GM18526 (cell line): ENCODE measurements around the gene CAPZA2.

Experiments
- POLR2A ChIP-seq: IDR thresholded peaks from 3 replicates; pipeline ENCODE4 v1.6.1; 2011; ENCODE audit not compliant: insufficient read length; ENCODE audit errors: extremely low read depth

Gene CAPZA2

GRCh38 chr7:116895849-116896248, 33.5 kb downstream of the CAPZA2 start:
- TF ChIP-seq POLR2A: no peak

- no peak for TF ChIP-seq POLR2A
Observed at GRCh38 chr7:116897661-116898060, 35.3 kb downstream of the CAPZA2 start.

GRCh38 chr7:116899308-116899707, 36.9 kb downstream of the CAPZA2 start:
- no peak for TF ChIP-seq POLR2A

GRCh38 chr7:116901143-116901542, 38.8 kb downstream of the CAPZA2 start:
- TF ChIP-seq POLR2A: no peak

- no peak for TF ChIP-seq POLR2A
Observed at GRCh38 chr7:116902867-116903266, 40.5 kb downstream of the CAPZA2 start.

- TF ChIP-seq POLR2A: no peak
Observed at GRCh38 chr7:116906391-116906790, 44.0 kb downstream of the CAPZA2 start.

GRCh38 chr7:116910383-116910782, 48.0 kb downstream of the CAPZA2 start:
- TF ChIP-seq POLR2A: no peak

GRCh38 chr7:116911801-116912200, 49.4 kb downstream of the CAPZA2 start:
- TF ChIP-seq POLR2A: no peak

GRCh38 chr7:116912269-116912909, 50.0 kb downstream of the CAPZA2 start:
- TF ChIP-seq POLR2A: no peak

GRCh38 chr7:116918704-116919103, 56.3 kb downstream of the CAPZA2 start:
- no peak for TF ChIP-seq POLR2A

- TF ChIP-seq POLR2A: no peak
Observed at GRCh38 chr7:116920359-116920758, 58.0 kb downstream of the CAPZA2 start.

GRCh38 chr7:116922545-116922944, 60.2 kb downstream of the CAPZA2 start:
- no peak for TF ChIP-seq POLR2A

GRCh38 chr7:116924741-116925140, 62.4 kb downstream of the CAPZA2 start:
- TF ChIP-seq POLR2A: no peak

GRCh38 chr7:116929021-116929420, 66.6 kb downstream of the CAPZA2 start:
- TF ChIP-seq POLR2A: no peak

GRCh38 chr7:116929914-116930913, 67.8 kb downstream of the CAPZA2 start:
- no peak for TF ChIP-seq POLR2A

- TF ChIP-seq POLR2A: no peak
Observed at GRCh38 chr7:116932566-116932965, 70.2 kb downstream of the CAPZA2 start.
